GM12878 (cell line): Measurements from ENCODE around the gene SGTA. TPM values are rescaled to one million over a fixed set of nuclear protein-coding genes. Genes with fewer than 3 reads are reported as not detected.

Experiments used
- CBFB ChIP-seq: IDR thresholded peaks from 2 replicates; pipeline ENCODE4 v1.6.1; 2016; ENCODE audit warnings: antibody characterized with exemption, low read depth
- CUX1 ChIP-seq: IDR thresholded peaks from 2 replicates; pipeline ENCODE4 v1.6.1; 2012; ENCODE audit warnings: improper control_type of control experiment, low read depth, low read length; ENCODE audit not compliant: insufficient replicate concordance
- EED ChIP-seq: sonication (generic); IDR thresholded peaks from 2 replicates; pipeline ENCODE4 v1.6.1; 2016; ENCODE audit warnings: antibody characterized with exemption, low read depth
- EGR1 ChIP-seq, 2 experiments: IDR thresholded peaks; 1 replicate in 1 of 2; 2 replicates in 1 of 2; pipeline ENCODE4 v1.6.1; 2011 to 2012; ENCODE audit warnings: low read depth in 2 of 2, low read length in 2 of 2, borderline replicate concordance in 1 of 2, mild to moderate bottlenecking in 1 of 2, moderate library complexity in 1 of 2
- EP300 ChIP-seq, 2 experiments: fragments of 150-350 bp in 1 of 2; IDR thresholded peaks; 2 replicates each; pipeline ENCODE4 v1.6.1; 2011 to 2012; ENCODE audit warnings: low read depth in 2 of 2, low read length in 2 of 2, borderline replicate concordance in 1 of 2, improper control_type of control experiment in 1 of 2, inconsistent platforms in 1 of 2; ENCODE audit not compliant: control insufficient read depth in 1 of 2
- HDAC2 ChIP-seq: fragments of 200-600 bp; sonication (generic); IDR thresholded peaks from 2 replicates; pipeline ENCODE4 v1.6.1; 2017
- IRF4 ChIP-seq: IDR thresholded peaks from 2 replicates; pipeline ENCODE4 v1.6.1; 2011; ENCODE audit warnings: low read depth, low read length
- IRF5 ChIP-seq: fragments of 450-650 bp; IDR thresholded peaks from 2 replicates; pipeline ENCODE4 v1.6.1; 2017; ENCODE audit warnings: borderline replicate concordance
- MEF2A ChIP-seq: IDR thresholded peaks from 2 replicates; pipeline ENCODE4 v1.6.1; 2011; ENCODE audit warnings: low read depth, mild to moderate bottlenecking, low read length, moderate library complexity; ENCODE audit not compliant: insufficient read depth
- MYC ChIP-seq: IDR thresholded peaks from 2 replicates; pipeline ENCODE4 v1.6.1; 2011; ENCODE audit warnings: mild to moderate bottlenecking, low read length, moderate library complexity, inconsistent platforms; ENCODE audit not compliant: insufficient read depth, insufficient replicate concordance, insufficient read length, severe bottlenecking
- NFYB ChIP-seq: IDR thresholded peaks from 2 replicates; pipeline ENCODE4 v1.6.1; 2011; ENCODE audit warnings: low read depth, mild to moderate bottlenecking, low read length, improper control_type of control experiment, moderate library complexity; ENCODE audit not compliant: insufficient read depth
- NR2C1 ChIP-seq: fragments of 450-650 bp; IDR thresholded peaks from 2 replicates; pipeline ENCODE4 v1.6.1; 2017; ENCODE audit warnings: antibody characterized with exemption, mild to moderate bottlenecking, moderate library complexity
- POU2F2 ChIP-seq: IDR thresholded peaks from 3 replicates; pipeline ENCODE4 v1.6.1; 2011; ENCODE audit warnings: low read depth, mild to moderate bottlenecking, low read length, borderline replicate concordance
- SIX5 ChIP-seq: IDR thresholded peaks from 2 replicates; pipeline ENCODE4 v1.6.1; 2011; ENCODE audit warnings: mild to moderate bottlenecking, low read depth, low read length, moderate library complexity; ENCODE audit not compliant: severe bottlenecking
- SMAD1 ChIP-seq: fragments of 450-650 bp; IDR thresholded peaks from 2 replicates; pipeline ENCODE4 v1.6.1; 2018; ENCODE audit warnings: mild to moderate bottlenecking, low read depth; ENCODE audit not compliant: partially characterized antibody
- STAT1 ChIP-seq: fragments of 450-650 bp; conservative IDR thresholded peaks from 2 replicates; pipeline ENCODE4 v1.6.1; 2014; ENCODE audit warnings: antibody characterized with exemption, mild to moderate bottlenecking
- TBL1XR1 ChIP-seq: IDR thresholded peaks from 2 replicates; pipeline ENCODE4 v1.6.1; 2012; ENCODE audit warnings: low read depth, low read length, improper control_type of control experiment
- ZNF592 ChIP-seq: fragments of 450-650 bp; IDR thresholded peaks from 2 replicates; pipeline ENCODE4 v1.6.1; 2017; ENCODE audit warnings: mild to moderate bottlenecking, moderate library complexity
- ZZZ3 ChIP-seq: IDR thresholded peaks from 2 replicates; pipeline ENCODE4 v1.6.1; 2011; ENCODE audit warnings: low read depth; ENCODE audit not compliant: control insufficient read depth, insufficient read length
- polyA plus RNA-seq, 11 experiments: library from polyadenylated mRNA; depleted of rRNA in 4 of 11; unstranded in 6 of 11; stranded (reverse) in 5 of 11; fragments of >200 nt; fragmentation: Nextera tagmentation in 4 of 11; fragmentation: Illumina TruSeq in 1 of 11; extraction: Ambion mirVana in 4 of 11; extraction: Trizol in 1 of 11; gene quantifications; 1 replicate in 1 of 11; 2 replicates in 10 of 11; pipeline versions ENCODE4 v1.2.1 to v1.2.3, GENCODE V29; 2011 to 2016; ENCODE audit warnings: inconsistent platforms in 2 of 11, missing spikeins in 2 of 11, low read depth in 1 of 11
- total RNA-seq, 4 experiments: library from RNA; depleted of rRNA in 3 of 4; stranded (reverse); fragments of >200 nt in 3 of 4; fragmentation: Illumina TruSeq in 1 of 4; extraction: Trizol in 1 of 4; gene quantifications; 2 replicates each; pipeline versions ENCODE4 v1.2.1 to v1.2.3, GENCODE V29; 2013 to 2021

SGTA gene
- total and polyA plus RNA-seq, 10 of the 15 experiments (the other 5 are each of a cell fraction or from before 2014, with no cell fraction given): 2.0 to 102 (median 48.2) TPM

- TF ChIP-seq CUX1 (no peak), POU2F2 (no peak), EP300 (IDR thresholded peaks at IDR 0.05; ENCODE audit: borderline replicate concordance in 1 of 2, control insufficient read depth in 1 of 2, low read depth in 2 of 2, low read length in 2 of 2) (no peak), MEF2A (no peak), IRF5 (no peak), ZNF592 (no peak), SIX5 (no peak), SMAD1 (no peak), EGR1 (IDR thresholded peaks at IDR 0.05; ENCODE audit: borderline replicate concordance in 1 of 2, low read depth in 2 of 2, low read length in 2 of 2) (peak; percentile 58 to 94), HDAC2 (no peak), IRF4 (no peak), TBL1XR1 (no peak), MYC (no peak), NFYB (peak; percentile 51; the same call in 1 of the 2 replicates), NR2C1 (no peak), ZZZ3 (no peak), EED (no peak), CBFB (no peak), STAT1 (no peak)
Observed at GRCh38 chr19:2785244-2785997, 2.3 kb upstream of the SGTA start, which contains the start of gene THOP1 (continued).
